Lower lobe of right lung (tissue), 2 donors: ENCODE results near the gene PXK. TPM values are rescaled to one million over a fixed set of nuclear protein-coding genes. Genes with fewer than 3 reads are reported as not detected.

Experiments
- ATAC-seq, 2 donors: fragments of 200-7000 bp; cut with Tn5 transposase; one replicate each; pipeline ENCODE4 v1.9.1; 2020 to 2022; ENCODE audit warnings: mild to moderate bottlenecking in 2 of 2, moderate library complexity in 2 of 2
- DNase-seq: peaks from one replicate; pipeline ENCODE4 v3.0.0-alpha.2; 2020
- H3K27ac ChIP-seq: fragments of 200-600 bp; one replicate; pipeline ENCODE4 v1.8.0; 2022
- H3K27me3 ChIP-seq: fragments of 200-600 bp; one replicate; pipeline ENCODE4 v1.8.0; 2022; ENCODE audit warnings: low read depth
- H3K36me3 ChIP-seq: fragments of 200-600 bp; one replicate; pipeline ENCODE4 v1.8.0; 2022; ENCODE audit warnings: mild to moderate bottlenecking
- H3K4me1 ChIP-seq: fragments of 200-600 bp; one replicate; pipeline ENCODE4 v1.8.0; 2022
- H3K4me3 ChIP-seq: fragments of 200-600 bp; one replicate; pipeline ENCODE4 v1.8.0; 2022; ENCODE audit warnings: mild to moderate bottlenecking
- H3K9me3 ChIP-seq: fragments of 200-600 bp; one replicate; pipeline ENCODE4 v1.8.0; 2022
- intact Hi-C: fragments of 100-400 bp; cut with DNase I; formaldehyde crosslinking; loops from one replicate; pipeline ENCODE4 v1.11.0; 2022
- total RNA-seq: library from RNA; stranded (reverse); fragmentation: NEBNext Ultra II Directional; extraction: Animal tissue kit (Norgen Biotek cat#: 25700); gene quantifications from one replicate; pipeline ENCODE4 v1.2.1, GENCODE V29; 2021
- TF ChIP-seq, protein P1 (sequence below): fragments of 200-600 bp; IDR thresholded peaks from one replicate; pipeline ENCODE4 v1.8.0; 2022; ENCODE audit warnings: antibody characterized with exemption, mild to moderate bottlenecking
- donor health status: DM: no; HTN: yes; CAD: no; lungs with severe emphysema.

Gene PXK
- total RNA-seq, 1 donor from 2014 or later = 23.7 TPM

DNA sequence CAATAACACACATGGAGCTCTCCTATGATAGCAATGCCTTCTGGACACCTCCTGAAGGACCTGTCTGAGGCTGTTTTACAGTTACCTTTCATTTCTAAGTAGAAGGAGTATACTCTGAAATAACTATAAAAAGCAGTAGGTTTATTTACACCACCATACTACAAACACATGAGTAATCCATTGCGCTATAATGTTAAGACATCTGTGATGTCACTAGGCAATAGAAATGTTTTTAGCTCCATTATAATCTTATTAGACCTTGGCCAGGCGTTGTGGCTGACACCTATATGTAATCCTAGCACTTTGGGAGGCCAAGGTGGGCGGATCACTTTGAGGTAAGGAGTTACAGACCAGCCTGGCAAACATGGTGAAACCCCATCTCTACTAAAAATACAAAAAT lies 24.7 kb downstream of the PXK start:
- ATAC-seq = no peak
- no peaks in the 10 kb centered on the region for H3K9me3 ChIP-seq
- TF ChIP-seq, protein P1, sequence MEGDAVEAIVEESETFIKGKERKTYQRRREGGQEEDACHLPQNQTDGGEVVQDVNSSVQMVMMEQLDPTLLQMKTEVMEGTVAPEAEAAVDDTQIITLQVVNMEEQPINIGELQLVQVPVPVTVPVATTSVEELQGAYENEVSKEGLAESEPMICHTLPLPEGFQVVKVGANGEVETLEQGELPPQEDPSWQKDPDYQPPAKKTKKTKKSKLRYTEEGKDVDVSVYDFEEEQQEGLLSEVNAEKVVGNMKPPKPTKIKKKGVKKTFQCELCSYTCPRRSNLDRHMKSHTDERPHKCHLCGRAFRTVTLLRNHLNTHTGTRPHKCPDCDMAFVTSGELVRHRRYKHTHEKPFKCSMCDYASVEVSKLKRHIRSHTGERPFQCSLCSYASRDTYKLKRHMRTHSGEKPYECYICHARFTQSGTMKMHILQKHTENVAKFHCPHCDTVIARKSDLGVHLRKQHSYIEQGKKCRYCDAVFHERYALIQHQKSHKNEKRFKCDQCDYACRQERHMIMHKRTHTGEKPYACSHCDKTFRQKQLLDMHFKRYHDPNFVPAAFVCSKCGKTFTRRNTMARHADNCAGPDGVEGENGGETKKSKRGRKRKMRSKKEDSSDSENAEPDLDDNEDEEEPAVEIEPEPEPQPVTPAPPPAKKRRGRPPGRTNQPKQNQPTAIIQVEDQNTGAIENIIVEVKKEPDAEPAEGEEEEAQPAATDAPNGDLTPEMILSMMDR = no peak
- H3K4me3 ChIP-seq = no peak overlapping the region
- no peak for DNase-seq
- H3K36me3 ChIP-seq = no peaks in the 10 kb centered on the region
- H3K4me1 ChIP-seq = peaks cover 24% of the 10 kb centered on the region
- H3K27ac ChIP-seq = no peak overlapping the region
- no peaks in the 10 kb centered on the region for H3K27me3 ChIP-seq
- intact Hi-C loops = no loop called here

DNA sequence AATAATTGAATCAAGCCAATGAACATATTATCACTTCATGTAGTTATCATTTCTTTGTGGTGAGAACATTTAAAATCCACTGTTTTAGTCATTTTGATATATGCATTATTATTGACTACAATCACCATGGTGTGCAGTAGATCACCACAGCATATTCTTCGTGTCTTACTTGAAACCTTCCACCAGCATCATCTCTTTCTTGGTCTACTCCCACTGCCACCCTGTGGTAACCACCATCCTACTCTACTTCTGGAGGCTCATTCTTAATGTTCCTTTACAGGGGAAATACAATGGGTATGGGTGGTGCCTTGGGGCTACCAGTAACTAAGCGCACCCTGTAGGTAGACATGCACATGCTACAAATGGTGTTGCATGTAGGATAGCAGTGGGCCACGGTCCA lies 25.4 kb downstream of the PXK start:
- Histone ChIP-seq H3K27ac (no peak overlapping the region), H3K36me3 (no peaks in the 10 kb centered on the region), H3K4me3 (no peak overlapping the region), H3K9me3 (no peaks in the 10 kb centered on the region), H3K27me3 (no peaks in the 10 kb centered on the region), H3K4me1 (peaks cover 24% of the 10 kb centered on the region)
- TF ChIP-seq, protein P1 = no peak
- intact Hi-C loops = no loop called here
- DNase-seq (no peak), ATAC-seq (no peak)

DNA sequence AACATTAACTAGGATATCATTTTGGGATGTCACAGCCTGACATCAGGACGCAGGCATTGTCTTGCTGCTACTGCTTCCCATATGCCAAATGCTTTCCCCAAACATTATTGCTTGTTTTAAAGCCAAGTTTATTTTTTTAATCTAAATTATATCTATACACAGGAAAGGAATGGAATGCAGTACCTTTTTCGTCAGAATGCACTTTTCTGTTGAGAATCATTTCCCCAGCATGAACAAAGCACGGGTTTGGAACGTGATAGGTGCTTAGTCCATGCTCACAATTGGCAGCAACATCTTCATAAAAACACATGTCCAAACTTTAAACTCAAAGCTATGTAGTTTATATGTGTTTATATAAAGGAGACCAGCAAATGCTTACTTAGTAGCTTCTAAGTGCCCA lies 26.1 kb downstream of the PXK start:
- no peak overlapping the region for H3K27ac ChIP-seq
- intact Hi-C loops = no loop called here
- no peaks in the 10 kb centered on the region for H3K9me3 ChIP-seq
- DNase-seq (no peak), ATAC-seq (no peak)
- peaks cover 19% of the 10 kb centered on the region for H3K4me1 ChIP-seq
- H3K36me3 ChIP-seq = no peaks in the 10 kb centered on the region
- TF ChIP-seq, protein P1 = no peak
- H3K4me3 ChIP-seq = no peak overlapping the region
- no peaks in the 10 kb centered on the region for H3K27me3 ChIP-seq

DNA sequence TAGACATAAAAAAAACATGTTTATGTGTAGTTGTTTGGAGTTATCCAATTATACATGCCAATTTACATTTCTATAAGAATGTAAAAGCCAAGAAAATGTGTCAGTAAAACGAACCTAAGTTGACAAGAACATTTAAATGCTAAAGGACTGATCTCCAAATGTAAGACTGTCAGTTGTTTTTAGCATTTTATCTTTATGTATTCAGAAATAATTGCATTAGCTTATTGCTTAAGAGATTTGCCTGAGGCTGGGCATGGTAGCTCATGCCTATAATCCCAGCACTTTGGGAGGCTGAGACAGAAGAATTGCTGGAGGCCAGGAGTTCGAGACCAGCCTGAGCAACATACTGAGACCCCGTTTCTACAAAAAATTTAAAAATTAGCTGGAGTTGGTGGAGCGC lies 26.9 kb downstream of the PXK start:
- DNase-seq (no peak), ATAC-seq (no peak)
- Histone ChIP-seq H3K4me3 (no peak overlapping the region), H3K36me3 (no peaks in the 10 kb centered on the region), H3K27me3 (no peaks in the 10 kb centered on the region), H3K27ac (no peak overlapping the region), H3K9me3 (no peaks in the 10 kb centered on the region), H3K4me1 (peaks cover 11% of the 10 kb centered on the region)
- TF ChIP-seq, protein P1 = no peak
- intact Hi-C loops = no loop called here

DNA sequence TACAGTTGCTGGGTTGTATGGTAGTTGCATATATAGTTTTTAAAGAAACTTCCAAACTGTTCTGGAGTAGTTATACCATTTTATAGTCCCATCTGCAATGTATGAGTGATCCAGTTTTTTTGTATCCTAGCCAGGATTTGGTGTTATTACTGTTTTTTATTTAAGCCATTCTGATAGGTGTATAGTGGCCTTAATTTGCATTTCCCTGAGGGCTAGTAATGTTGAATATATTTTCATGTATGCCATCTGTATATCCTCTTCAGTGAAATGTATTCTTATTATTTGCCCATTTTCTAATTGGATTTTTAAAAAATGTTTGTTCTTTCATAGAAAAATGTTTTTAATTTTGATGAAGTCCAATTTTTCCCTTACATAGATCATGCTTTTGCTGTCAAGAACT lies 29.2 kb downstream of the PXK start:
- Histone ChIP-seq H3K9me3 (no peaks in the 10 kb centered on the region), H3K27me3 (no peaks in the 10 kb centered on the region), H3K27ac (no peak overlapping the region), H3K4me3 (no peak overlapping the region), H3K4me1 (no peaks in the 10 kb centered on the region), H3K36me3 (no peaks in the 10 kb centered on the region)
- DNase-seq (no peak), ATAC-seq (no peak)
- intact Hi-C loops = no loop called here
- TF ChIP-seq, protein P1 = no peak

DNA sequence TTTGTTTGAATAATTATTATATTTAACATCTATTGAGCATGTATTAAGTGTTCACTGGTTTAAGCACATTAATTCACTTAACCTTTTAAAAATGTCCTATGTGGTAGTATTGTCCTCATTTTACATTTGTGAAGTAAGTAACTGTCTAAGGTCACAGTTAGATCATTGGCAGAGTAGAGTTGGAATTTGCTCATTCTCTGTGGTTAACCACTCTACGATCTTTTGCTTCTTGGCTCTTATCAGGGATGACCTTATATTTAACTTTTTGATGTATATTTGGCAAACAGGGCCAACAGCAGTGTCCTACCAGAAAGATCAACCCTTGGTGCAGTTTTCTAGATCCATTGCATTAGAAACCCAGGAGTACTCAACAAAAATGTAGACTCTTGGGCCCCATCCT lies 34.0 kb downstream of the PXK start:
- no peak overlapping the region for H3K4me3 ChIP-seq
- TF ChIP-seq, protein P1 = no peak
- DNase-seq = no peak
- peaks cover 20% of the 10 kb centered on the region for H3K36me3 ChIP-seq
- H3K4me1 ChIP-seq = no peaks in the 10 kb centered on the region
- no peak for ATAC-seq
- intact Hi-C loops = no loop called here
- no peaks in the 10 kb centered on the region for H3K27me3 ChIP-seq
- no peak overlapping the region for H3K27ac ChIP-seq
- H3K9me3 ChIP-seq = no peaks in the 10 kb centered on the region
